NCI-H1417 treated with DMSO at 0.1 percent for 48 hours (cell line): Measurements from ENCODE around the gene ZNF813.
"Not testable (repeated sequence)": the region's sequence is repeated elsewhere in the genome, so short reads cannot be mapped to it uniquely, and the experiment has no call there.

Experiments
- DNase-seq: peaks from one replicate; lab custom pipeline; 2025; lab: John Stamatoyannopoulos, UW

Gene ZNF813

GRCh38 chr19:53467485-53468262 lies at the start of gene ZNF813:
ZNF813 (plus strand) TSS chr19:53467733; CDS start chr19:53483823, 16,090 bp downstream.
- peak; percentile 24 for DNase-seq

- DNase-seq = not testable (repeated sequence)
Measured at GRCh38 chr19:53420520-53421315, 46.8 kb upstream of the ZNF813 start.

- DNase-seq = no peak
Measured at GRCh38 chr19:53422551-53422950, 45.0 kb upstream of the ZNF813 start.

- DNase-seq = not testable (repeated sequence)
Measured at GRCh38 chr19:53423074-53423473, 44.5 kb upstream of the ZNF813 start.

GRCh38 chr19:53423680-53424079 lies 43.9 kb upstream of the ZNF813 start:
- not testable (repeated sequence) for DNase-seq

- DNase-seq = no peak
Measured at GRCh38 chr19:53424968-53425597, 42.5 kb upstream of the ZNF813 start.

GRCh38 chr19:53431399-53432087 lies 36.0 kb upstream of the ZNF813 start, which contains the start of gene ZNF761:
ZNF761 (plus strand) TSS chr19:53431984; CDS start chr19:53447269, 15,285 bp downstream.
- peak; percentile 86 for DNase-seq

- no peak for DNase-seq
Measured at GRCh38 chr19:53432088-53432661, 35.4 kb upstream of the ZNF813 start.

- not testable (repeated sequence) for DNase-seq
Measured at GRCh38 chr19:53443809-53444208, 23.7 kb upstream of the ZNF813 start.

GRCh38 chr19:53447196-53447595 lies 20.3 kb upstream of the ZNF813 start:
- DNase-seq = not testable (repeated sequence)

GRCh38 chr19:53455828-53456227 lies 11.7 kb upstream of the ZNF813 start:
- DNase-seq = no peak

GRCh38 chr19:53460131-53460721 lies 7.3 kb upstream of the ZNF813 start:
- DNase-seq = not testable (repeated sequence)

- DNase-seq = no peak
Measured at GRCh38 chr19:53461866-53462265, 5.7 kb upstream of the ZNF813 start.

- no peak for DNase-seq
Measured at GRCh38 chr19:53462861-53463260, 4.7 kb upstream of the ZNF813 start.

- DNase-seq = no peak
Measured at GRCh38 chr19:53463263-53463662, 4.3 kb upstream of the ZNF813 start.

- no peak for DNase-seq
Measured at GRCh38 chr19:53466726-53467484, 628 bp upstream of the ZNF813 start.

GRCh38 chr19:53468628-53469027 lies 1.1 kb downstream of the ZNF813 start:
- not testable (repeated sequence) for DNase-seq

- DNase-seq = no peak
Measured at GRCh38 chr19:53471916-53472315, 4.4 kb downstream of the ZNF813 start.

GRCh38 chr19:53474832-53475231 lies 7.3 kb downstream of the ZNF813 start:
- not testable (repeated sequence) for DNase-seq

GRCh38 chr19:53475470-53475869 lies 7.9 kb downstream of the ZNF813 start:
- DNase-seq = not testable (repeated sequence)
